Peyer's patch (tissue), 4 donors: ENCODE data around the gene PGM1.

Experiments
- CTCF ChIP-seq, 6 experiments: fragments of 450-650 bp in 4 of 6; fragments of 200-600 bp in 2 of 6; sonication (generic) in 1 of 6; IDR thresholded peaks; one replicate each; pipeline ENCODE4 v1.5.1; 2017 to 2019; ENCODE audit warnings: antibody characterized with exemption in 6 of 6, mild to moderate bottlenecking in 3 of 6, moderate library complexity in 1 of 6
- POLR2A ChIP-seq, 2 donors: fragments of 450-650 bp; IDR thresholded peaks; one replicate each; pipeline ENCODE4 v1.5.1; 2017; ENCODE audit warnings: antibody characterized with exemption in 2 of 2, mild to moderate bottlenecking in 2 of 2, moderate library complexity in 2 of 2

GRCh38 chr1:63601463-63601862 is 8.3 kb downstream of the PGM1 start:
- TF ChIP-seq CTCF (IDR thresholded peaks at IDR 0.05) (no peak), POLR2A (IDR thresholded peaks at IDR 0.05) (no peak)
